Measurements from ENCODE around the gene CEPT1. TPM values are rescaled to one million over a fixed set of nuclear protein-coding genes. Genes with fewer than 3 reads are reported as not detected.

The CEPT1 gene
- total RNA-seq, 1 experiment from 2014 or later = 29.3 TPM

DNA sequence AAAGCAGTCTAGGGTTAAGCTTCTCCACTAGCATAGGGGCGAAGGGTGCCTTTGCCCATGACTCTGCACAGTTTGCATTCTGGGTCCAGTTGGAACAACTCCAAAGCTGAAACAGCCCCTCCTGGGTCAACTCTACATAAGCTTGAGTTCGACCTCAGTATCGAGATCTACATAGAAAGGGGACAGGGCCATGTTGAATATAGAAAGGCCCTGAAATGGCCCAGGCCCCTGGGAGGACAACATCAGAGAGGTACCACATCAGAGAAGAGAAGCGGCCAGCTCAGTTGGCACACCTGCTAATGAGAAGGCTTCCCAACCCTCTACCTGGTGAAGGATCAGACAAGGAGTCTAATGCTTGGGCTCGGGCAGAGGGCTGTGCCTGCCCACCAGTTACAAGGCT, 58.8 kb downstream of the CEPT1 start:
- no peaks in the 10 kb centered on the region for H3K36me3 Mint-ChIP-seq
- TF ChIP-seq ZNF219 (CRISPR knock-in tag; IDR thresholded peaks at IDR 0.05; ENCODE audit: borderline replicate concordance) = no peak
- TF ChIP-seq GTF2I (CRISPR knock-in tag; conservative IDR thresholded peaks at IDR 0.05) = no peak
- no peak for TF ChIP-seq KAT7 (CRISPR knock-in tag; IDR thresholded peaks at IDR 0.05; ENCODE audit: borderline replicate concordance)
- no peak for TF ChIP-seq TEAD4 (CRISPR knock-in tag; IDR thresholded peaks at IDR 0.05)
- TF ChIP-seq, protein P1, sequence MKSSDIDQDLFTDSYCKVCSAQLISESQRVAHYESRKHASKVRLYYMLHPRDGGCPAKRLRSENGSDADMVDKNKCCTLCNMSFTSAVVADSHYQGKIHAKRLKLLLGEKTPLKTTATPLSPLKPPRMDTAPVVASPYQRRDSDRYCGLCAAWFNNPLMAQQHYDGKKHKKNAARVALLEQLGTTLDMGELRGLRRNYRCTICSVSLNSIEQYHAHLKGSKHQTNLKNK (CRISPR knock-in tag; IDR thresholded peaks at IDR 0.05) = no peak
- TF ChIP-seq, protein P2, sequence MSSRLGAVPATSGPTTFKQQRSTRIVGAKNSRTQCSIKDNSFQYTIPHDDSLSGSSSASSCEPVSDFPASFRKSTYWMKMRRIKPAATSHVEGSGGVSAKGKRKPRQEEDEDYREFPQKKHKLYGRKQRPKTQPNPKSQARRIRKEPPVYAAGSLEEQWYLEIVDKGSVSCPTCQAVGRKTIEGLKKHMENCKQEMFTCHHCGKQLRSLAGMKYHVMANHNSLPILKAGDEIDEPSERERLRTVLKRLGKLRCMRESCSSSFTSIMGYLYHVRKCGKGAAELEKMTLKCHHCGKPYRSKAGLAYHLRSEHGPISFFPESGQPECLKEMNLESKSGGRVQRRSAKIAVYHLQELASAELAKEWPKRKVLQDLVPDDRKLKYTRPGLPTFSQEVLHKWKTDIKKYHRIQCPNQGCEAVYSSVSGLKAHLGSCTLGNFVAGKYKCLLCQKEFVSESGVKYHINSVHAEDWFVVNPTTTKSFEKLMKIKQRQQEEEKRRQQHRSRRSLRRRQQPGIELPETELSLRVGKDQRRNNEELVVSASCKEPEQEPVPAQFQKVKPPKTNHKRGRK (CRISPR knock-in tag; IDR thresholded peaks at IDR 0.05; ENCODE audit: borderline replicate concordance) = no peak
- no peak for TF ChIP-seq SP1 (CRISPR knock-in tag; conservative IDR thresholded peaks at IDR 0.05)
- TF ChIP-seq FOXK1 (CRISPR knock-in tag; IDR thresholded peaks at IDR 0.05) = no peak
- TF ChIP-seq SMAD4 (CRISPR knock-in tag; IDR thresholded peaks at IDR 0.05) = no peak
- no peak for TF ChIP-seq GRHL2 (CRISPR knock-in tag; IDR thresholded peaks at IDR 0.05; ENCODE audit: insufficient replicate concordance, severe bottlenecking)
- no peak for TF ChIP-seq MXD4 (CRISPR knock-in tag; IDR thresholded peaks at IDR 0.05; ENCODE audit: borderline replicate concordance)
- TF ChIP-seq TP53 (CRISPR knock-in tag; IDR thresholded peaks at IDR 0.05) = no peak
- no peak for TF ChIP-seq ZBTB21 (CRISPR knock-in tag; IDR thresholded peaks at IDR 0.05; ENCODE audit: borderline replicate concordance)
- TF ChIP-seq, protein P3, sequence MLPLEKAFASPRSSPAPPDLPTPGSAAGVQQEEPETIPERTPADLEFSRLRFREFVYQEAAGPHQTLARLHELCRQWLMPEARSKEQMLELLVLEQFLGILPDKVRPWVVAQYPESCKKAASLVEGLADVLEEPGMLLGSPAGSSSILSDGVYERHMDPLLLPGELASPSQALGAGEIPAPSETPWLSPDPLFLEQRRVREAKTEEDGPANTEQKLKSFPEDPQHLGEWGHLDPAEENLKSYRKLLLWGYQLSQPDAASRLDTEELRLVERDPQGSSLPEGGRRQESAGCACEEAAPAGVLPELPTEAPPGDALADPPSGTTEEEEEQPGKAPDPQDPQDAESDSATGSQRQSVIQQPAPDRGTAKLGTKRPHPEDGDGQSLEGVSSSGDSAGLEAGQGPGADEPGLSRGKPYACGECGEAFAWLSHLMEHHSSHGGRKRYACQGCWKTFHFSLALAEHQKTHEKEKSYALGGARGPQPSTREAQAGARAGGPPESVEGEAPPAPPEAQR (CRISPR knock-in tag; IDR thresholded peaks at IDR 0.05) = no peak
- TF ChIP-seq NR3C1 (CRISPR knock-in tag; conservative IDR thresholded peaks at IDR 0.05; ENCODE audit: low read depth) = no peak
- TF ChIP-seq, protein P4, sequence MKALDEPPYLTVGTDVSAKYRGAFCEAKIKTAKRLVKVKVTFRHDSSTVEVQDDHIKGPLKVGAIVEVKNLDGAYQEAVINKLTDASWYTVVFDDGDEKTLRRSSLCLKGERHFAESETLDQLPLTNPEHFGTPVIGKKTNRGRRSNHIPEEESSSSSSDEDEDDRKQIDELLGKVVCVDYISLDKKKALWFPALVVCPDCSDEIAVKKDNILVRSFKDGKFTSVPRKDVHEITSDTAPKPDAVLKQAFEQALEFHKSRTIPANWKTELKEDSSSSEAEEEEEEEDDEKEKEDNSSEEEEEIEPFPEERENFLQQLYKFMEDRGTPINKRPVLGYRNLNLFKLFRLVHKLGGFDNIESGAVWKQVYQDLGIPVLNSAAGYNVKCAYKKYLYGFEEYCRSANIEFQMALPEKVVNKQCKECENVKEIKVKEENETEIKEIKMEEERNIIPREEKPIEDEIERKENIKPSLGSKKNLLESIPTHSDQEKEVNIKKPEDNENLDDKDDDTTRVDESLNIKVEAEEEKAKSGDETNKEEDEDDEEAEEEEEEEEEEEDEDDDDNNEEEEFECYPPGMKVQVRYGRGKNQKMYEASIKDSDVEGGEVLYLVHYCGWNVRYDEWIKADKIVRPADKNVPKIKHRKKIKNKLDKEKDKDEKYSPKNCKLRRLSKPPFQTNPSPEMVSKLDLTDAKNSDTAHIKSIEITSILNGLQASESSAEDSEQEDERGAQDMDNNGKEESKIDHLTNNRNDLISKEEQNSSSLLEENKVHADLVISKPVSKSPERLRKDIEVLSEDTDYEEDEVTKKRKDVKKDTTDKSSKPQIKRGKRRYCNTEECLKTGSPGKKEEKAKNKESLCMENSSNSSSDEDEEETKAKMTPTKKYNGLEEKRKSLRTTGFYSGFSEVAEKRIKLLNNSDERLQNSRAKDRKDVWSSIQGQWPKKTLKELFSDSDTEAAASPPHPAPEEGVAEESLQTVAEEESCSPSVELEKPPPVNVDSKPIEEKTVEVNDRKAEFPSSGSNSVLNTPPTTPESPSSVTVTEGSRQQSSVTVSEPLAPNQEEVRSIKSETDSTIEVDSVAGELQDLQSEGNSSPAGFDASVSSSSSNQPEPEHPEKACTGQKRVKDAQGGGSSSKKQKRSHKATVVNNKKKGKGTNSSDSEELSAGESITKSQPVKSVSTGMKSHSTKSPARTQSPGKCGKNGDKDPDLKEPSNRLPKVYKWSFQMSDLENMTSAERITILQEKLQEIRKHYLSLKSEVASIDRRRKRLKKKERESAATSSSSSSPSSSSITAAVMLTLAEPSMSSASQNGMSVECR (CRISPR knock-in tag; IDR thresholded peaks at IDR 0.05; ENCODE audit: borderline replicate concordance) = no peak

DNA sequence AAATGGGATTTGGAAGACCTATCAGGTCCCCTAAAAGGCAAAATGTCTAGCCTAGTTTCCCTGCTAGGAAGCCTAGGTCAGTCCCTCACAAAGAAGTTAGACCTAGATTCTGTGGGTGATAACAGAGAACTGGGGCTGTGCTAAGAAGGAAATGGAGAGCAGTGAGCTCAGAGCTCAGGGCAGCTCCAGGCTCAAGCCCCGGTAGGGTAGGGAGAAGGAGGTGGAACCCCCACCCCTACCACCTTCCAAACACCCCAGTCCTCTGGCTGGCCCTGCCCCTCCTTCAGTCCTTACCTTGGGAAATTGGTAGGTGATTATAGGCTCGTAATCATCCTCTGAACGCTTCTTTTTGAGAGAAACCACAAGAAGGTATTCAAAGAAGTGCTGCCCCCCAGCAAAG, 59.3 kb downstream of the CEPT1 start:
- peaks cover 21% of the 10 kb centered on the region for H3K27me3 Mint-ChIP-seq (ENCODE audit: low read depth)

More for the DNA sequence above, 58.8 kb downstream of the CEPT1 start:
- ATAC-seq = no peak
- Mint-ChIP-seq H3K4me3 (no peak overlapping the region), H3K9me3 (no peaks in the 10 kb centered on the region), H3K4me1 (peaks cover 10% of the 10 kb centered on the region), H3K27me3 (ENCODE audit: low read depth) (peaks cover 19% of the 10 kb centered on the region), H3K27ac (no peak overlapping the region)
- POLR2A ChIA-PET = no interaction called here
- CTCF ChIA-PET = interaction anchor here (0.6 kb wide), 1 partner anchor 561 kb away, joined by 4 read pairs; no protein-coding TSS in a partner anchor
- no peak for DNase-seq (ENCODE audit: low spot score)

More for the DNA sequence above, 59.3 kb downstream of the CEPT1 start:
- H3K4me3 Mint-ChIP-seq = no peak overlapping the region
- no peak overlapping the region for H3K27ac Mint-ChIP-seq
- no peak for DNase-seq (ENCODE audit: low spot score)
- no peak for TF ChIP-seq OVOL2 (CRISPR knock-in tag; IDR thresholded peaks at IDR 0.05; ENCODE audit: borderline replicate concordance)
- TF ChIP-seq, protein P2 (CRISPR knock-in tag; IDR thresholded peaks at IDR 0.05; ENCODE audit: borderline replicate concordance) = no peak
- TF ChIP-seq CBFB (CRISPR knock-in tag; IDR thresholded peaks at IDR 0.05; ENCODE audit: low read depth) = no peak
- no peak for TF ChIP-seq SMAD3 (CRISPR knock-in tag; IDR thresholded peaks at IDR 0.05; ENCODE audit: borderline replicate concordance)
- TF ChIP-seq, protein P5, sequence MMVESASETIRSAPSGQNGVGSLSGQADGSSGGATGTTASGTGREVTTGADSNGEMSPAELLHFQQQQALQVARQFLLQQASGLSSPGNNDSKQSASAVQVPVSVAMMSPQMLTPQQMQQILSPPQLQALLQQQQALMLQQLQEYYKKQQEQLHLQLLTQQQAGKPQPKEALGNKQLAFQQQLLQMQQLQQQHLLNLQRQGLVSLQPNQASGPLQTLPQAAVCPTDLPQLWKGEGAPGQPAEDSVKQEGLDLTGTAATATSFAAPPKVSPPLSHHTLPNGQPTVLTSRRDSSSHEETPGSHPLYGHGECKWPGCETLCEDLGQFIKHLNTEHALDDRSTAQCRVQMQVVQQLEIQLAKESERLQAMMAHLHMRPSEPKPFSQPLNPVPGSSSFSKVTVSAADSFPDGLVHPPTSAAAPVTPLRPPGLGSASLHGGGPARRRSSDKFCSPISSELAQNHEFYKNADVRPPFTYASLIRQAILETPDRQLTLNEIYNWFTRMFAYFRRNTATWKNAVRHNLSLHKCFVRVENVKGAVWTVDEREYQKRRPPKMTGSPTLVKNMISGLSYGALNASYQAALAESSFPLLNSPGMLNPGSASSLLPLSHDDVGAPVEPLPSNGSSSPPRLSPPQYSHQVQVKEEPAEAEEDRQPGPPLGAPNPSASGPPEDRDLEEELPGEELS (CRISPR knock-in tag; IDR thresholded peaks at IDR 0.05) = no peak
- TF ChIP-seq ZNF263 (CRISPR knock-in tag; IDR thresholded peaks at IDR 0.05; ENCODE audit: low read depth) = no peak
- TF ChIP-seq, protein P6, sequence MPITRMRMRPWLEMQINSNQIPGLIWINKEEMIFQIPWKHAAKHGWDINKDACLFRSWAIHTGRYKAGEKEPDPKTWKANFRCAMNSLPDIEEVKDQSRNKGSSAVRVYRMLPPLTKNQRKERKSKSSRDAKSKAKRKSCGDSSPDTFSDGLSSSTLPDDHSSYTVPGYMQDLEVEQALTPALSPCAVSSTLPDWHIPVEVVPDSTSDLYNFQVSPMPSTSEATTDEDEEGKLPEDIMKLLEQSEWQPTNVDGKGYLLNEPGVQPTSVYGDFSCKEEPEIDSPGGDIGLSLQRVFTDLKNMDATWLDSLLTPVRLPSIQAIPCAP (CRISPR knock-in tag; IDR thresholded peaks at IDR 0.05) = no peak
- no peak for TF ChIP-seq ATF1 (CRISPR knock-in tag; IDR thresholded peaks at IDR 0.05)
- no peak for TF ChIP-seq CREM (CRISPR knock-in tag; IDR thresholded peaks at IDR 0.05)
- H3K9me3 Mint-ChIP-seq = no peaks in the 10 kb centered on the region
- ChIA-PET POLR2A (no interaction called here), CTCF (interaction anchor here (0.6 kb wide), 1 partner anchor 560 kb away, joined by 4 read pairs; no protein-coding TSS in a partner anchor)
- peaks cover 7% of the 10 kb centered on the region for H3K4me1 Mint-ChIP-seq
- H3K36me3 Mint-ChIP-seq = no peaks in the 10 kb centered on the region
- ATAC-seq = no peak
